Suprapubic skin (tissue), 4 donors: ENCODE results near the gene INPP4B.

Source experiments
- EP300 ChIP-seq: sonication (generic); formaldehyde crosslinking; IDR thresholded peaks from one replicate; pipeline ENCODE4 v1.6.1; 2017; ENCODE audit warnings: antibody characterized with exemption
- POLR2A ChIP-seq, 2 donors: fragments of 450-650 bp; IDR thresholded peaks; one replicate each; pipeline ENCODE4 v1.6.1; 2017; ENCODE audit warnings: antibody characterized with exemption in 2 of 2, mild to moderate bottlenecking in 2 of 2, moderate library complexity in 2 of 2
- POLR2AphosphoS5 ChIP-seq, 3 donors: sonication (generic); formaldehyde crosslinking; IDR thresholded peaks; one replicate each; pipeline ENCODE4 v1.6.1; 2017; ENCODE audit warnings: antibody characterized with exemption in 3 of 3
- TF ChIP-seq, protein P1 (sequence below), 2 donors: fragments of 200-600 bp in 1 of 2; fragments of 450-650 bp in 1 of 2; sonication (generic) in 1 of 2; IDR thresholded peaks; one replicate each; pipeline ENCODE4 v1.5.1; 2016 to 2019; ENCODE audit warnings: antibody characterized with exemption in 2 of 2, mild to moderate bottlenecking in 1 of 2, moderate library complexity in 1 of 2

- TF ChIP-seq POLR2AphosphoS5 (IDR thresholded peaks at IDR 0.05) (no peak), EP300 (no peak), POLR2A (IDR thresholded peaks at IDR 0.05) (no peak)
- TF ChIP-seq, protein P1, sequence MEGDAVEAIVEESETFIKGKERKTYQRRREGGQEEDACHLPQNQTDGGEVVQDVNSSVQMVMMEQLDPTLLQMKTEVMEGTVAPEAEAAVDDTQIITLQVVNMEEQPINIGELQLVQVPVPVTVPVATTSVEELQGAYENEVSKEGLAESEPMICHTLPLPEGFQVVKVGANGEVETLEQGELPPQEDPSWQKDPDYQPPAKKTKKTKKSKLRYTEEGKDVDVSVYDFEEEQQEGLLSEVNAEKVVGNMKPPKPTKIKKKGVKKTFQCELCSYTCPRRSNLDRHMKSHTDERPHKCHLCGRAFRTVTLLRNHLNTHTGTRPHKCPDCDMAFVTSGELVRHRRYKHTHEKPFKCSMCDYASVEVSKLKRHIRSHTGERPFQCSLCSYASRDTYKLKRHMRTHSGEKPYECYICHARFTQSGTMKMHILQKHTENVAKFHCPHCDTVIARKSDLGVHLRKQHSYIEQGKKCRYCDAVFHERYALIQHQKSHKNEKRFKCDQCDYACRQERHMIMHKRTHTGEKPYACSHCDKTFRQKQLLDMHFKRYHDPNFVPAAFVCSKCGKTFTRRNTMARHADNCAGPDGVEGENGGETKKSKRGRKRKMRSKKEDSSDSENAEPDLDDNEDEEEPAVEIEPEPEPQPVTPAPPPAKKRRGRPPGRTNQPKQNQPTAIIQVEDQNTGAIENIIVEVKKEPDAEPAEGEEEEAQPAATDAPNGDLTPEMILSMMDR (IDR thresholded peaks at IDR 0.05): no peak
These were observed 552.6 kb downstream of the INPP4B start for GRCh38 chr4:142293536-142293935.
